Gastrocnemius medialis (tissue), 4 donors: ENCODE results near the gene KRT2. TPM values are rescaled to one million over a fixed set of nuclear protein-coding genes. Genes with fewer than 3 reads are reported as not detected.

Experiments used
- ATAC-seq, 2 donors: fragments of 150-250 bp; one replicate each; pipeline ENCODE4 v1.9.1; 2016
- DNase-seq, 2 donors: peaks; one replicate each; pipeline ENCODE4 v3.0.0-alpha.2; 2019
- H3K27ac ChIP-seq, 4 donors: fragments of 200-600 bp; sonication (generic); 1 replicate in 1 of 4; 2 replicates in 3 of 4; pipeline ENCODE4 v1.5.1; 2016 to 2018; ENCODE audit warnings: mild to moderate bottlenecking in 2 of 4, moderate library complexity in 1 of 4
- H3K27me3 ChIP-seq, 3 donors: fragments of 200-600 bp; sonication (generic) in 2 of 3; 1 replicate in 1 of 3; 2 replicates in 2 of 3; pipeline versions ENCODE4 v1.5.1 to v1.6.0; 2016 to 2019; ENCODE audit warnings: mild to moderate bottlenecking in 1 of 3, moderate library complexity in 1 of 3
- H3K36me3 ChIP-seq, 2 donors: fragments of 200-600 bp; sonication (generic) in 1 of 2; one replicate each; pipeline ENCODE4 v1.5.1; 2017 to 2018
- H3K4me1 ChIP-seq, 2 donors: fragments of 200-600 bp; sonication (generic) in 1 of 2; one replicate each; pipeline ENCODE4 v1.5.1; 2016 to 2017; ENCODE audit warnings: mild to moderate bottlenecking in 2 of 2
- H3K4me3 ChIP-seq, 4 donors: fragments of 200-600 bp; sonication (generic) in 3 of 4; 1 replicate in 1 of 4; 2 replicates in 3 of 4; pipeline ENCODE4 v1.5.1; 2016 to 2019; ENCODE audit warnings: mild to moderate bottlenecking in 2 of 4
- H3K9me3 ChIP-seq, 3 donors: fragments of 200-600 bp; sonication (generic) in 2 of 3; 1 replicate in 1 of 3; 2 replicates in 2 of 3; pipeline ENCODE4 v1.5.1; 2016 to 2019
- POLR2A ChIP-seq, 2 donors: fragments of 450-650 bp; IDR thresholded peaks; one replicate each; pipeline ENCODE4 v1.6.1; 2017; ENCODE audit warnings: antibody characterized with exemption in 2 of 2, mild to moderate bottlenecking in 2 of 2, moderate library complexity in 2 of 2
- in situ Hi-C, 4 donors: fragments of 200-750 bp; cut with MboI; loops; one replicate each; pipeline versions ENCODE4 v1.15.0 to v1.8.0; 2017; ENCODE audit warnings: low sequenced_read_pairs in 4 of 4
- intact Hi-C: fragments of 100-400 bp; cut with DNase I; formaldehyde crosslinking; loops from one replicate; pipeline ENCODE4 v1.15.1; 2023; ENCODE audit warnings: low total_unique reads
- total RNA-seq, 4 donors: library from RNA; depleted of rRNA; stranded (reverse); fragments of >200 nt; gene quantifications; one replicate each; pipeline versions ENCODE4 v1.1.0 to v1.2.3, GENCODE V29; 2016
- TF ChIP-seq, protein P1 (sequence below), 5 experiments: fragments of 450-650 bp in 3 of 5; fragments of 200-600 bp in 2 of 5; sonication (generic) in 2 of 5; IDR thresholded peaks in 4 of 5; conservative IDR thresholded peaks in 1 of 5; 1 replicate in 4 of 5; 2 replicates in 1 of 5; pipeline ENCODE4 v1.5.1; 2016 to 2019; ENCODE audit warnings: antibody characterized with exemption in 5 of 5, mild to moderate bottlenecking in 3 of 5, moderate library complexity in 3 of 5

Gene KRT2
- total RNA-seq, 4 donors from 2014 or later, result not detected

DNA sequence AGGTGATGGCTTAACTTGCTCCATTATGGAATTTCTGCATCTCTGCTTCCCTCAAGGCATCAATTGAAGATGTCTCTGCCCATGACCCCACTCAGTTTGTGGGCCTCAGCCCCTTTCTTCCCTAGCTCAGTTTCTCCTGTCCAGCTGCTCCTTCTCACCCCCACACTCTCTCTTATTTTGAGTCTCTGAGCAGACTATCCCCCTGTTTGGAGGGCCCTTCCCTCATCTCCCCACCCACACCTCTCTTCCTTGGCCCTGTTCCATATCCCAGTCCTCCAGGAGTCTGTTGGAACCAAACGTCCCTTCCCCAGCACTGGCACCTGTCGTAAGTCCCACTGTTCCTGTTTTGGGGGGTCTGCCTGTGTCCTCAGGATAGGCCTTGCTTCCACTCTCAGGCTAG is 36.5 kb upstream of the KRT2 start:
- ATAC-seq, result no peak
- H3K9me3 ChIP-seq, result no peaks in the 10 kb centered on the region
- no peak overlapping the region for H3K4me3 ChIP-seq
- TF ChIP-seq POLR2A (IDR thresholded peaks at IDR 0.05), result no peak
- TF ChIP-seq, protein P1, sequence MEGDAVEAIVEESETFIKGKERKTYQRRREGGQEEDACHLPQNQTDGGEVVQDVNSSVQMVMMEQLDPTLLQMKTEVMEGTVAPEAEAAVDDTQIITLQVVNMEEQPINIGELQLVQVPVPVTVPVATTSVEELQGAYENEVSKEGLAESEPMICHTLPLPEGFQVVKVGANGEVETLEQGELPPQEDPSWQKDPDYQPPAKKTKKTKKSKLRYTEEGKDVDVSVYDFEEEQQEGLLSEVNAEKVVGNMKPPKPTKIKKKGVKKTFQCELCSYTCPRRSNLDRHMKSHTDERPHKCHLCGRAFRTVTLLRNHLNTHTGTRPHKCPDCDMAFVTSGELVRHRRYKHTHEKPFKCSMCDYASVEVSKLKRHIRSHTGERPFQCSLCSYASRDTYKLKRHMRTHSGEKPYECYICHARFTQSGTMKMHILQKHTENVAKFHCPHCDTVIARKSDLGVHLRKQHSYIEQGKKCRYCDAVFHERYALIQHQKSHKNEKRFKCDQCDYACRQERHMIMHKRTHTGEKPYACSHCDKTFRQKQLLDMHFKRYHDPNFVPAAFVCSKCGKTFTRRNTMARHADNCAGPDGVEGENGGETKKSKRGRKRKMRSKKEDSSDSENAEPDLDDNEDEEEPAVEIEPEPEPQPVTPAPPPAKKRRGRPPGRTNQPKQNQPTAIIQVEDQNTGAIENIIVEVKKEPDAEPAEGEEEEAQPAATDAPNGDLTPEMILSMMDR (IDR thresholded peaks at IDR 0.05 in 4 of 5, conservative IDR thresholded peaks at IDR 0.05 in 1 of 5), result no peak
- in situ Hi-C loops (no loop called here), intact Hi-C loops (no loop called here)
- H3K27ac ChIP-seq, result no peak overlapping the region
- peaks cover 0 to 7% of the 10 kb centered on the region in 2 donors for H3K4me1 ChIP-seq
- no peaks in the 10 kb centered on the region for H3K36me3 ChIP-seq
- DNase-seq, result no peak
- H3K27me3 ChIP-seq, result peaks cover 31 to 40% (median 36%) of the 10 kb centered on the region in 3 donors

DNA sequence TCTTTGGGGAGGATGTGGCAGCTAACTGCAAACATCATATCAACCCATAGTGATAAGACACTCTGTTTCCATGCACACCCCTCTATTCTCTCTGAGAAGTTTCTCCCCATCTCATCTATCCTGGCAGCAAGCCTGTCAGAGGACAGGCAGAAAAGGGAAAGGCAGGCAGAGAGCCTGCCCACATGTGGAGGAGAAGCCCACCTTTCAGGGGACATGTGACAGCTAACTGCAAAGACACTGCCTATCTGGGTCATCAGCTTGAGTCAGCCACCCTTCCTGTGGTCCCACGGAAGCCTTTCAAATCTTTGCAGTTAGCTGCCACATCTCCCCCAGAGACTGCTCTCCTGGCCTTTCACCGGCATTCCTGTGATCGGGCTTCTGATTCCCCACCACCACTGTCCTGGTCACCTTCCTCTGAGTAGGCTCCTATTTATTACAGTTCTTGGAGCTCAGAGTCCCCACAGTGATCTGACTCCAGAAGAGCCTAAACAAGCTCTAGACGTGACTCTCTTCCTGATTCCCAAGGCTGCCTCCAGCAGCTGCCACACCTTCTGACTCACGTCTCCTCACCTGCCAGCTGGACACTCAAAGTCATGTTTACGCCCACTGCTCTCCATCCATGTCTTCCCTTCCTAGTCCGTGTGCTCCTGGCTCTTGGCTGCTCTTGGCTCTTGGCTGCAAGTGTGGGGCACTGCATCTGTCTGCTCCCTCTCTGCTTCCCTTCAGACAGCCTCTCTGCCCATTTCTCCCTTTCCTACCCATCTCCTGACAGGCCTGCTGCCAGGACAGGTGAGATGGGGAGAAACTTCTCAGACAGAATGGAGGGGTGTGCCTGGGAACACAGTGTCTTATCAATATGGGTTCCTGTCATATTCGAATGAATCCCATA is 35.7 kb upstream of the KRT2 start:
- TF ChIP-seq POLR2A (IDR thresholded peaks at IDR 0.05), result no peak
- TF ChIP-seq, protein P1 (IDR thresholded peaks at IDR 0.05 in 4 of 5, conservative IDR thresholded peaks at IDR 0.05 in 1 of 5), result no peak
- Histone ChIP-seq H3K4me3 (no peak overlapping the region), H3K9me3 (no peaks in the 10 kb centered on the region), H3K36me3 (no peaks in the 10 kb centered on the region), H3K4me1 (peaks cover 0 to 7% of the 10 kb centered on the region in 2 donors), H3K27me3 (peaks cover 31 to 36% (median 35%) of the 10 kb centered on the region in 3 donors), H3K27ac (no peak overlapping the region)
- intact Hi-C loops, result no loop called here
- ATAC-seq, result no peak
- in situ Hi-C loops, result no loop called here
- no peak for DNase-seq

DNA sequence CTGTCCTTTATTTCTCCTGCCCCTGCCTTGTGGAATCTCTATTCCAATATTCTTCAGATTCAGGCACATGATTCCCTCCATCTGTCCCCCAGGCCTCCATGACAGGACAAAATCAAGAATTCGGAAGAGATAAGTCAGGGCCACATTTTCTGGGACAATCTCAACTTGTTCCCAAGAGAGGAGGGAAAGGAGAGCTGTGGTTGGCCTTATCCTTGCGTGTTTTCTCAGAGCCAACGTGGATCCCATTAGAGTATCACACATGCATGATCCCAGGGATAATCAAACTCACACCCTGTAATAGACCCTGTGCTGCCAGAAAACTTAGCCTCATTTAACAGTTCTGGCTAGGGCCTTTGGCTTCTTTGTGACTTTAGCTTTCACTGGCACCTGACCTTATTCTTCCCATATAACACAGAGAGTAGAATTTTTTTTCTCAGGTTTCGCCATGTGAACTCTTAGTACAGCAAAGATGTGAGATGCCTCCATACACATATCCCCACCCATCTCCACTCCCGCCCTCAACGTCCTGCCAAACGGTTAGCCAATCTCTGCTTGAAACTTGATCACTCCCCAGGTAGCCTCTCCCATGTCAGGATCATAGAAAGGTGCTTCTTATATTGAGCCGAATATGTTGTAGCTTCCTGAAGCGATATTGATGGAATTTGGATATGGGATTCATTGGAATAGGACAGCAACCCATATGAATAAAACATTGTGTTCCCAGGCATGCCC is 34.9 kb upstream of the KRT2 start:
- no peak for DNase-seq
- Histone ChIP-seq H3K27ac (no peak overlapping the region), H3K27me3 (peaks cover 25 to 30% (median 30%) of the 10 kb centered on the region in 3 donors), H3K9me3 (no peaks in the 10 kb centered on the region), H3K36me3 (no peaks in the 10 kb centered on the region), H3K4me1 (peaks cover 0 to 7% of the 10 kb centered on the region in 2 donors), H3K4me3 (no peak overlapping the region)
- TF ChIP-seq POLR2A (IDR thresholded peaks at IDR 0.05), result no peak
- TF ChIP-seq, protein P1 (IDR thresholded peaks at IDR 0.05 in 4 of 5, conservative IDR thresholded peaks at IDR 0.05 in 1 of 5), result no peak
- ATAC-seq, result no peak
- intact Hi-C loops (no loop called here), in situ Hi-C loops (no loop called here)

DNA sequence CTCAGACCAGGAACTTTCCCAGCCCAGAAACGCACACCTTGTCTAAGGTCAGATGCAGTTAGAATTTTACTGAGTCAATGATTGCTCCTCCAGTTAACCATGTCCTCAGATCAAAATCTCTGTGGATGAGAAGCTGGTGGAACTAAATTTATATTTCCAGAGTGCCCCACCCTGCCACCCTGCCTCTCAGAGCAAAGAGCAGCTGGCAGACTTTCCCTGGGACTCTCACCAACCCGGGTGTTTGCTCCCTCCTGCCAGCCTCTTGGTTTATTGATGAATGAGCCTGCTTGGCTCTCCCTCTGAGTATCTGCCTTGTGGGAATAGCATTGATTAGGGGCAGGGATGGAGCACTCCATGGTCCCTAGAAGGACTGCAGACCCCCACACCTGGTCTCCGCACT is 34.1 kb upstream of the KRT2 start:
- ATAC-seq (no peak), DNase-seq (no peak)
- TF ChIP-seq, protein P1 (IDR thresholded peaks at IDR 0.05 in 4 of 5, conservative IDR thresholded peaks at IDR 0.05 in 1 of 5), result no peak
- no peak for TF ChIP-seq POLR2A (IDR thresholded peaks at IDR 0.05)
- no peak overlapping the region for H3K27ac ChIP-seq
- no peaks in the 10 kb centered on the region for H3K36me3 ChIP-seq
- H3K9me3 ChIP-seq, result no peaks in the 10 kb centered on the region
- peaks cover 0 to 3% of the 10 kb centered on the region in 2 donors for H3K4me1 ChIP-seq
- intact Hi-C loops, result no loop called here
- no peak overlapping the region for H3K4me3 ChIP-seq
- peaks cover 18 to 24% (median 21%) of the 10 kb centered on the region in 3 donors for H3K27me3 ChIP-seq
- in situ Hi-C loops, result no loop called here
